Heart left ventricle (tissue), 16 donors: ENCODE results near the gene STK35. TPM values are rescaled to one million over a fixed set of nuclear protein-coding genes. Genes with fewer than 3 reads are reported as not detected.

ENCODE experiments used
- ATAC-seq, 4 donors: fragments of 200-7000 bp; cut with Tn5 transposase; one replicate each; pipeline ENCODE4 v1.9.1; 2020 to 2022; ENCODE audit warnings: moderate library complexity in 4 of 4, mild to moderate bottlenecking in 3 of 4, moderate number of reproducible peaks in 1 of 4
- DNase-seq, 5 donors: peaks; one replicate each; pipeline ENCODE4 v3.0.0-alpha.2; 2020
- H3K27ac ChIP-seq, 12 donors: fragments of 200-600 bp; sonication (generic) in 4 of 12; one replicate each; pipeline versions ENCODE4 v1.5.0 to v1.8.0; 2016 to 2022; ENCODE audit warnings: mild to moderate bottlenecking in 2 of 12
- H3K27me3 ChIP-seq, 9 donors: fragments of 200-600 bp; sonication (generic) in 2 of 9; one replicate each; pipeline versions ENCODE4 v1.5.1 to v1.8.0; 2016 to 2022; ENCODE audit warnings: mild to moderate bottlenecking in 3 of 9
- H3K36me3 ChIP-seq, 9 donors: fragments of 200-600 bp; sonication (generic) in 2 of 9; one replicate each; pipeline versions ENCODE4 v1.5.0 to v1.8.0; 2018 to 2022; ENCODE audit warnings: mild to moderate bottlenecking in 2 of 9
- H3K4me1 ChIP-seq, 12 donors: fragments of 200-600 bp; sonication (generic) in 4 of 12; one replicate each; pipeline versions ENCODE4 v1.5.0 to v1.8.0; 2016 to 2022; ENCODE audit warnings: mild to moderate bottlenecking in 3 of 12
- H3K4me3 ChIP-seq, 12 donors: fragments of 200-600 bp; sonication (generic) in 4 of 12; one replicate each; pipeline versions ENCODE4 v1.5.0 to v1.8.0; 2017 to 2022; ENCODE audit warnings: mild to moderate bottlenecking in 9 of 12, moderate library complexity in 4 of 12
- H3K9me3 ChIP-seq, 12 donors: fragments of 200-600 bp; sonication (generic) in 4 of 12; one replicate each; pipeline versions ENCODE4 v1.5.0 to v1.8.0; 2016 to 2022; ENCODE audit warnings: mild to moderate bottlenecking in 1 of 12
- CTCF ChIP-seq, 12 donors: fragments of 200-600 bp; sonication (generic) in 4 of 12; IDR thresholded peaks; one replicate each; pipeline versions ENCODE4 v1.5.0 to v1.8.0; 2018 to 2022; ENCODE audit warnings: antibody characterized with exemption in 12 of 12, mild to moderate bottlenecking in 5 of 12
- POLR2A ChIP-seq, 2 donors: fragments of 450-650 bp; IDR thresholded peaks; one replicate each; pipeline ENCODE4 v1.6.1; 2017; ENCODE audit warnings: antibody characterized with exemption in 2 of 2, mild to moderate bottlenecking in 2 of 2, moderate library complexity in 2 of 2
- WGBS, 4 donors: extraction: QIAGEN DNeasy Blood & Tissue Kit in 2 of 4; methylation state at CpG; one replicate each; pipeline versions ENCODE4 v1.1.5 to v1.1.7; 2013 to 2018; 5-methylcytosine and 5-hydroxymethylcytosine counted together
- intact Hi-C, 10 donors: fragments of 100-400 bp; cut with DNase I; formaldehyde crosslinking; loops; one replicate each; pipeline versions ENCODE4 v1.11.1 to v1.14.2; 2022
- polyA plus RNA-seq, 2 donors: library from polyadenylated mRNA; stranded (reverse); fragments of 200-250 nt; gene quantifications; one replicate each; pipeline ENCODE4 v1.2.3, GENCODE V29; 2013
- total RNA-seq, 9 donors: library from RNA; depleted of rRNA in 2 of 9; stranded (reverse); fragments of >200 nt in 2 of 9; fragmentation: NEBNext Ultra II Directional in 3 of 9; extraction: Animal tissue kit (Norgen Biotek cat#: 25700) in 3 of 9; gene quantifications; one replicate each; pipeline versions ENCODE4 v1.1.0 to v1.2.4, GENCODE V29; 2016 to 2023
- donor health status: ischemic (EF 13 %, LVEDD 7.1; RV severe dilation, severe dysfunction).
- donor health status: healthy with polysubstance abuse.
- donor health status: DM: no; HTN: yes; CAD: no.
- donor health status: DM: no; HTN: no; CAD: no.
- donor health status: ischemic (EF 25% LVEDD 6.9; RV normal size, moderate dysfunction).
- donor health status: ischemic (EF 25% LVEDD 5.7; RV mildly dilated, moderate dysfunction).
- donor health status: healthy.
- donor health status: DM: yes; HTN: yes; CAD: no.
- donor health status: ischemic (EF 35%, LVEDD 5.7; RV mildly dilated, moderate dysfunction).
- donor health status: nonischemic (EF 11% LVEDD 7.7; RV severe dilation, severe dysfunction).
- donor health status: DM: yes; HTN: yes; CAD: no.
- donor health status: PGD.
- donor health status: ischemic (EF 29% LVEDD 5.4; RV normal size, mild dysfunction).
- donor health status: nonischemic (EF 23%, LVEDD 6.1; RV moderate dilation, normal function).

STK35 gene
- total and polyA plus RNA-seq, 11 donors, result 6.0 to 23.0 (median 14.3) TPM

- Histone ChIP-seq H3K9me3 (peaks cover 0 to 21% (median 4%) of the 10 kb centered on the region in 12 donors), H3K4me3 (no peak overlapping the region), H3K36me3 (no peaks in the 10 kb centered on the region), H3K27ac (no peak overlapping the region), H3K4me1 (no peaks in the 10 kb centered on the region), H3K27me3 (peaks cover 0 to 14% (median 5%) of the 10 kb centered on the region in 9 donors)
- no peak for TF ChIP-seq CTCF (IDR thresholded peaks at IDR 0.05)
- TF ChIP-seq POLR2A (IDR thresholded peaks at IDR 0.05), result no peak
- intact Hi-C loops, result no loop called here
- no peak for DNase-seq
- ATAC-seq, result no peak
These were observed 46.7 kb upstream of the STK35 start for GRCh38 chr20:2054911-2055310.

GRCh38 chr20:2059411-2059810 is 42.2 kb upstream of the STK35 start:
- ATAC-seq (no peak), DNase-seq (no peak)
- 73 to 83% (median 77%) methylated on average over 2 of the region's 2 CpGs for whole genome bisulfite sequencing, 4 donors
- H3K36me3 ChIP-seq, result no peaks in the 10 kb centered on the region
- H3K4me1 ChIP-seq, result no peaks in the 10 kb centered on the region
- peaks cover 0 to 11% (median 0%) of the 10 kb centered on the region in 9 donors for H3K27me3 ChIP-seq
- H3K4me3 ChIP-seq, result no peak overlapping the region
- H3K9me3 ChIP-seq, result peaks cover 0 to 12% (median 0%) of the 10 kb centered on the region in 12 donors
- intact Hi-C loops, result no loop called here
- TF ChIP-seq POLR2A (IDR thresholded peaks at IDR 0.05) (no peak), CTCF (IDR thresholded peaks at IDR 0.05) (no peak)
- no peak overlapping the region for H3K27ac ChIP-seq

GRCh38 chr20:2065099-2065498 is 36.5 kb upstream of the STK35 start:
- Histone ChIP-seq H3K9me3 (no peaks in the 10 kb centered on the region), H3K27me3 (peaks cover 0 to 26% (median 11%) of the 10 kb centered on the region in 9 donors), H3K36me3 (no peaks in the 10 kb centered on the region), H3K27ac (no peak overlapping the region), H3K4me3 (no peak overlapping the region), H3K4me1 (no peaks in the 10 kb centered on the region)
- ATAC-seq, result no peak
- intact Hi-C loops, result no loop called here
- no peak for TF ChIP-seq POLR2A (IDR thresholded peaks at IDR 0.05)
- TF ChIP-seq CTCF (IDR thresholded peaks at IDR 0.05), result no peak
- WGBS, 4 donors, result 57 to 65% (median 58%) methylated on average over 3 of the region's 3 CpGs
- no peak for DNase-seq

GRCh38 chr20:2066461-2067122 is 35.0 kb upstream of the STK35 start:
- ATAC-seq, result no peak
- intact Hi-C loops, result no loop called here

More at GRCh38 chr20:2066461-2067122, 35.0 kb upstream of the STK35 start:
- peaks cover 0 to 27% (median 11%) of the 10 kb centered on the region in 9 donors for H3K27me3 ChIP-seq
- H3K4me3 ChIP-seq, result no peak overlapping the region
- H3K27ac ChIP-seq, result no peak overlapping the region
- H3K9me3 ChIP-seq, result peaks cover 0 to under 1% (median 0%) of the 10 kb centered on the region in 12 donors
- TF ChIP-seq POLR2A (IDR thresholded peaks at IDR 0.05) (no peak), CTCF (IDR thresholded peaks at IDR 0.05) (no peak)
- H3K36me3 ChIP-seq, result no peaks in the 10 kb centered on the region
- WGBS, 4 donors, result 62 to 82% (median 75%) methylated on average over 2 of the region's 2 CpGs
- no peak for DNase-seq
- H3K4me1 ChIP-seq, result no peaks in the 10 kb centered on the region
